SU-DHL-6 (cell line): Measurements from ENCODE around the gene RRAS2.

Source experiments
- H2AFZ ChIP-seq: fragments of 200-600 bp; sonication (generic); 2 replicates; pipeline ENCODE4 v1.6.1; 2014; ENCODE audit warnings: low read depth, mild to moderate bottlenecking, moderate library complexity, mixed read lengths, antibody characterized with exemption, low read length; ENCODE audit not compliant: severe bottlenecking
- H3F3A ChIP-seq: fragments of 200-600 bp; shearing (Covaris generic); 2 replicates; pipeline ENCODE4 v1.6.0; 2016; ENCODE audit warnings: antibody characterized with exemption, mild to moderate bottlenecking; ENCODE audit not compliant: insufficient read depth
- H3K27ac ChIP-seq: fragments of 200-600 bp; sonication (generic); 2 replicates; pipeline ENCODE4 v1.5.1; 2016; ENCODE audit warnings: low read depth, mild to moderate bottlenecking, low read length, moderate library complexity, mixed read lengths
- H3K27me3 ChIP-seq: fragments of 200-600 bp; sonication (generic), shearing (Covaris generic); 2 replicates; pipeline ENCODE4 v1.6.0; 2014; ENCODE audit warnings: mild to moderate bottlenecking, low read length
- H3K36me3 ChIP-seq: fragments of 200-600 bp; sonication (generic); 2 replicates; pipeline ENCODE4 v1.6.1; 2014; ENCODE audit warnings: mild to moderate bottlenecking, low read length, mixed read lengths
- H3K4me2 ChIP-seq: fragments of 300-600, 200-600 bp; shearing (Covaris generic), sonication (generic); 2 replicates; pipeline ENCODE4 v1.6.0; 2014; ENCODE audit warnings: low read length, low read depth, mild to moderate bottlenecking; ENCODE audit not compliant: poor library complexity, severe bottlenecking
- H3K4me3 ChIP-seq: fragments of 200-600 bp; sonication (generic); 2 replicates; pipeline ENCODE4 v1.5.1; 2014; ENCODE audit warnings: antibody characterized with exemption, low read length, mild to moderate bottlenecking, mixed read lengths; ENCODE audit not compliant: insufficient read depth, poor library complexity, severe bottlenecking
- H3K79me2 ChIP-seq: fragments of 200-600 bp; sonication (generic); 2 replicates; pipeline ENCODE4 v1.6.1; 2014; ENCODE audit warnings: mild to moderate bottlenecking, low read length, moderate library complexity; ENCODE audit not compliant: insufficient read depth
- H3K9ac ChIP-seq: fragments of 200-600 bp; sonication (generic); 2 replicates; pipeline ENCODE4 v1.7.0; 2014; ENCODE audit warnings: mild to moderate bottlenecking, low read length
- H3K9me2 ChIP-seq: fragments of 200-600 bp; sonication (generic); replicated peaks from 2 replicates; pipeline ENCODE4 v1.6.1; 2014; ENCODE audit warnings: low read length; ENCODE audit not compliant: insufficient read depth
- H3K9me3 ChIP-seq: fragments of 200-600 bp; sonication (generic); 2 replicates; pipeline ENCODE4 v1.6.1; 2014; ENCODE audit warnings: low read length, mixed read lengths; ENCODE audit not compliant: insufficient read depth
- H4K20me1 ChIP-seq: fragments of 200-600 bp; sonication (generic); 2 replicates; pipeline ENCODE4 v1.6.1; 2014; ENCODE audit warnings: low read depth, mild to moderate bottlenecking, antibody characterized with exemption, low read length, moderate library complexity, mixed read lengths
- EZH2phosphoT487 ChIP-seq: fragments of 200-600 bp; sonication (generic), shearing (Covaris generic); conservative IDR thresholded peaks from 2 replicates; pipeline ENCODE4 v1.6.1; 2018; ENCODE audit warnings: mild to moderate bottlenecking, antibody characterized with exemption, low read length, moderate library complexity, mixed read lengths
- TF ChIP-seq, protein P1 (sequence below): fragments of 200-600 bp; sonication (generic); IDR thresholded peaks from one replicate; pipeline ENCODE4 v1.5.1; 2017; ENCODE audit warnings: antibody characterized with exemption, mild to moderate bottlenecking, low read length, moderate library complexity; ENCODE audit not compliant: insufficient read depth, poor library complexity, severe bottlenecking

Gene RRAS2

DNA sequence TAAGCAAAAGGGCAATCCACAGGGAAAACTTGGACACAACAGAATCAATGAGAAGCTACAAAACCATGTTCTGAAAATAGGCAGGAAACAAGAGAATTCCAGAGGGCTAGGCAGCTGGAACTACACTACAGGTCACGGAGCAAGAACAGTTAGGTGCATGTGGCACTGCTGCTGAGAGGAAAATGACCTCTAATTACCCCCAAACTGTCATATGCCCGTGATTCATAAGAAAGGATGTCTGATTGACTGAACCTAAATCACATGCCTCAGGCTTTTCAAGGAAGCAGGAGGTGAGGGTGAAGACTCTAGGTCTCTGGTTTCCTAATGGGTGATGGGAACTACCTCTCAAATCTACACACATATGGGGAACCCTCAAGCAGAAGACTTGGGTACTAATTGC is 17.9 kb upstream of the RRAS2 start:
- no peak overlapping the region for H2AFZ ChIP-seq
- no peaks in the 10 kb centered on the region for H3K9me2 ChIP-seq
- no peaks in the 10 kb centered on the region for H3K9me3 ChIP-seq
- no peaks in the 10 kb centered on the region for H3K27me3 ChIP-seq
- no peaks in the 10 kb centered on the region for H3K36me3 ChIP-seq
- no peak overlapping the region for H3K9ac ChIP-seq
- no peak overlapping the region for H3K27ac ChIP-seq
- TF ChIP-seq, protein P1, sequence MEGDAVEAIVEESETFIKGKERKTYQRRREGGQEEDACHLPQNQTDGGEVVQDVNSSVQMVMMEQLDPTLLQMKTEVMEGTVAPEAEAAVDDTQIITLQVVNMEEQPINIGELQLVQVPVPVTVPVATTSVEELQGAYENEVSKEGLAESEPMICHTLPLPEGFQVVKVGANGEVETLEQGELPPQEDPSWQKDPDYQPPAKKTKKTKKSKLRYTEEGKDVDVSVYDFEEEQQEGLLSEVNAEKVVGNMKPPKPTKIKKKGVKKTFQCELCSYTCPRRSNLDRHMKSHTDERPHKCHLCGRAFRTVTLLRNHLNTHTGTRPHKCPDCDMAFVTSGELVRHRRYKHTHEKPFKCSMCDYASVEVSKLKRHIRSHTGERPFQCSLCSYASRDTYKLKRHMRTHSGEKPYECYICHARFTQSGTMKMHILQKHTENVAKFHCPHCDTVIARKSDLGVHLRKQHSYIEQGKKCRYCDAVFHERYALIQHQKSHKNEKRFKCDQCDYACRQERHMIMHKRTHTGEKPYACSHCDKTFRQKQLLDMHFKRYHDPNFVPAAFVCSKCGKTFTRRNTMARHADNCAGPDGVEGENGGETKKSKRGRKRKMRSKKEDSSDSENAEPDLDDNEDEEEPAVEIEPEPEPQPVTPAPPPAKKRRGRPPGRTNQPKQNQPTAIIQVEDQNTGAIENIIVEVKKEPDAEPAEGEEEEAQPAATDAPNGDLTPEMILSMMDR = no peak
- no peak for TF ChIP-seq EZH2phosphoT487
- H3K4me3 ChIP-seq = no peak overlapping the region
- H3F3A ChIP-seq = no peaks in the 10 kb centered on the region
- no peaks in the 10 kb centered on the region for H4K20me1 ChIP-seq
- H3K4me2 ChIP-seq = no peak overlapping the region
- no peaks in the 10 kb centered on the region for H3K79me2 ChIP-seq

DNA sequence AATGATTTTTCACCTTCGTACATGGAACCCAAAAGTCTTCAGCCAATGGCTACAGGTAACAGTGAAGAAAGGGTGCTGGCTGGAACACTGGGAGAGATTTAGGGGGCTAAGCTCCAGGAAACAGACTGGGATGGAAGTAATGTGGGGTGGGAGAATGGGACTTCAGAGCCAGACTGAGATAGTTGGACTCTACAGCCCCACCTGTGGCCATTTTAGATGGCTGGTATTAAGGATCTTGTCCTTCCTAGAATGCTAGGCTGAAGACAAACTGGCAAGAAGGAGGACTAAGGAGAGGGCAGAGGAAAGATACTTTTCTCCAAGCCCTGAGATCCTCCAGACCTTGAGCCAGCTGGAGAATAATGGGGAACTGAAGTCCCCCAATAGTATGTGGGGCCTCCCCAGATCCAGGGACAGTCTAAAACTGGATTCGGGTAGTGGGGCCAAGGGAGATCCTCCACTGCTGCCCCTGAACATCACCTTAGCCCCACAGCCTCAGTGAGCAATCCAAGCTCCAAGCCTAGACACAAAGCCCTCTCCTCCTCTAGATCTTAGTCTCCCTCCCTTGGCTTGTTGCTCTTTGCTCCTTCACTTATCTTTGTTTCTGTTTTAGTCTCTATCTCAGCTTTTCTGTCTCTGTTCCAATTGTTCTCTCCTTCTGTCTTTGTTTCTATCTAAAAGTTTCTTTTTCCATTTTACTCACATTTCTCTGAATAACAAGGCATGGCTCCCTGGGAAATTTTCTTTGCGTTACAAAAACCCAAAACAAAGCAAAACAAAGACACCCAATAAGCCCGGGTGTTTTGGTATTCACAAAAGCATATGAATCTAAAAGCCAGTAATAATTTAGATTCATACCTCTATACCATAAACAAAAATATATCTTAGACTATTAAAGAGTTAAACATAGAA is 16.2 kb upstream of the RRAS2 start:
- H3K4me2 ChIP-seq = no peak overlapping the region
- H3K36me3 ChIP-seq = no peaks in the 10 kb centered on the region

DNA sequence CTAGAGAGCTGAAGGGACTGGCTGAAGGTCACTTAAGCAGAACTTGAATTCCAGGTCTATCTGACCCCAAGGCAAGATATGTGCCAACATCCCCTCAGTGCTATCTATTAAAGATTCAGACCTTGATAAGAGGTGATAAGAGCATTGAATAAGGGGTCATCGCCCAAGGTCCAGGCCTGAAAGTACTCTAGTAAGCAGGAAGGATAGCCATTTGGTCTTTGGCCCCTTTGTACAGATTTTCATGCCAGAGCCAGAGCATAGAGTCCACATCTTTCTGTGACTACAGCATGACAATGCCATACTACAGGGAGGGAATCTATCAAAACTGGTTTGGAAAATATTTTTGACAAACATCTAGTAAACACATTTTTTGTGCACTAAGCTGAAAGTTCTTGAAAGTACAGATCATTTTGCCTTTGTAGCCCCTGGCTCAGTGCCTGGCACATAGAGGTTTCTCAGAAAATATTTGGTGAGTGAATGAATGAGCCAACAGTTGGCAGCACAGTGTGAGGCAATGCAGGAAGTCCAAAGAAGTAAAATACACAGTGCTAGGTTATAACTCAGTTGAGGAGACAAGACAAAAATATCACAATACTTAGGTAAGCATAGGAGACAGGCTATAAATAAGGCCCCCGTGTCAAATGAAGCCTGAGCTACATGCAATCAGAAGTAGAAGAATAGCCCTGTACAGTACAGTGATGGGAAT is 15.1 kb upstream of the RRAS2 start:
- Histone ChIP-seq H3K9me2 (no peaks in the 10 kb centered on the region), H3K4me3 (no peak overlapping the region), H3K9me3 (no peaks in the 10 kb centered on the region), H4K20me1 (no peaks in the 10 kb centered on the region), H3K36me3 (no peaks in the 10 kb centered on the region), H3K4me2 (no peak overlapping the region), H2AFZ (no peak overlapping the region), H3F3A (no peaks in the 10 kb centered on the region), H3K79me2 (no peaks in the 10 kb centered on the region), H3K27ac (no peak overlapping the region), H3K27me3 (no peaks in the 10 kb centered on the region), H3K9ac (no peak overlapping the region)
- TF ChIP-seq, protein P1 = no peak
- TF ChIP-seq EZH2phosphoT487 = no peak

More for the DNA sequence above, 16.2 kb upstream of the RRAS2 start:
- no peaks in the 10 kb centered on the region for H3K9me3 ChIP-seq
- H3K9me2 ChIP-seq = no peaks in the 10 kb centered on the region
- H3K27ac ChIP-seq = no peak overlapping the region
- H3K4me3 ChIP-seq = no peak overlapping the region
- no peaks in the 10 kb centered on the region for H4K20me1 ChIP-seq
- TF ChIP-seq EZH2phosphoT487 = no peak
- TF ChIP-seq, protein P1 = peak; percentile 24
- no peak overlapping the region for H3K9ac ChIP-seq
- no peaks in the 10 kb centered on the region for H3F3A ChIP-seq
- no peaks in the 10 kb centered on the region for H3K79me2 ChIP-seq
- no peaks in the 10 kb centered on the region for H3K27me3 ChIP-seq
- no peak overlapping the region for H2AFZ ChIP-seq
